PC-9 (cell line): Measurements from ENCODE around the gene YEATS2.

Source experiments
- EZH2 ChIP-seq: fragments of 200-600 bp; sonication (generic); IDR thresholded peaks from 2 replicates; pipeline ENCODE4 v1.8.0; 2017; ENCODE audit warnings: antibody characterized with exemption, low read depth
- TF ChIP-seq, protein P1 (sequence below): fragments of 200-600 bp; sonication (generic); conservative IDR thresholded peaks from 2 replicates; pipeline ENCODE4 v1.6.1; 2017; ENCODE audit warnings: mixed run types, antibody characterized with exemption, mild to moderate bottlenecking, moderate library complexity

DNA sequence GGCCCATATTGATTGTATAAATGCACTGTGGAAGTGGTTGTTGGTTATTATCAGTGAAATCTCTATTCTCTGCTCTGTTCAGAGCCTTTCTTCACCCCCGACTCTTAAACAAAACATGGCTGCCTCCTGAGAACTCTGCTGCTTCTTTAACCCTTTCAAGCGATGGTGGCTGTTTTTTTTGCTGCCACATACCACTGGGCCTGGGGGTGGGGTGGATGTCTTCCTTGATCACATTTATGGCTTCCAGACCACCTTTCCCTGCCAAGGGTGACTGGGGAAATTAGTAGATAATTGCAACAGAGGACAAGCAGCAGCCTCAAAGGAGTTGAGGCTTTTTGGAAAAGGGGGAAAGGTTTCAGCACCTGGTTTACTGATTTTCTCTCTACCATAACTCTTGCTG lies 32.8 kb downstream of the YEATS2 start:
- TF ChIP-seq, protein P1, sequence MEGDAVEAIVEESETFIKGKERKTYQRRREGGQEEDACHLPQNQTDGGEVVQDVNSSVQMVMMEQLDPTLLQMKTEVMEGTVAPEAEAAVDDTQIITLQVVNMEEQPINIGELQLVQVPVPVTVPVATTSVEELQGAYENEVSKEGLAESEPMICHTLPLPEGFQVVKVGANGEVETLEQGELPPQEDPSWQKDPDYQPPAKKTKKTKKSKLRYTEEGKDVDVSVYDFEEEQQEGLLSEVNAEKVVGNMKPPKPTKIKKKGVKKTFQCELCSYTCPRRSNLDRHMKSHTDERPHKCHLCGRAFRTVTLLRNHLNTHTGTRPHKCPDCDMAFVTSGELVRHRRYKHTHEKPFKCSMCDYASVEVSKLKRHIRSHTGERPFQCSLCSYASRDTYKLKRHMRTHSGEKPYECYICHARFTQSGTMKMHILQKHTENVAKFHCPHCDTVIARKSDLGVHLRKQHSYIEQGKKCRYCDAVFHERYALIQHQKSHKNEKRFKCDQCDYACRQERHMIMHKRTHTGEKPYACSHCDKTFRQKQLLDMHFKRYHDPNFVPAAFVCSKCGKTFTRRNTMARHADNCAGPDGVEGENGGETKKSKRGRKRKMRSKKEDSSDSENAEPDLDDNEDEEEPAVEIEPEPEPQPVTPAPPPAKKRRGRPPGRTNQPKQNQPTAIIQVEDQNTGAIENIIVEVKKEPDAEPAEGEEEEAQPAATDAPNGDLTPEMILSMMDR, result no peak
- no peak for TF ChIP-seq EZH2
